ENCODE measurements around the gene RNF32. TPM values are rescaled to one million over a fixed set of nuclear protein-coding genes. Genes with fewer than 3 reads are reported as not detected.
A peak's percentile ranks its signal among the peaks of the same experiment; 100 is the strongest.

RNF32 gene
- total RNA-seq (2014; rRNA removed; shearing (Covaris generic)) = 2.2 and 2.3 TPM in 2 replicates

DNA sequence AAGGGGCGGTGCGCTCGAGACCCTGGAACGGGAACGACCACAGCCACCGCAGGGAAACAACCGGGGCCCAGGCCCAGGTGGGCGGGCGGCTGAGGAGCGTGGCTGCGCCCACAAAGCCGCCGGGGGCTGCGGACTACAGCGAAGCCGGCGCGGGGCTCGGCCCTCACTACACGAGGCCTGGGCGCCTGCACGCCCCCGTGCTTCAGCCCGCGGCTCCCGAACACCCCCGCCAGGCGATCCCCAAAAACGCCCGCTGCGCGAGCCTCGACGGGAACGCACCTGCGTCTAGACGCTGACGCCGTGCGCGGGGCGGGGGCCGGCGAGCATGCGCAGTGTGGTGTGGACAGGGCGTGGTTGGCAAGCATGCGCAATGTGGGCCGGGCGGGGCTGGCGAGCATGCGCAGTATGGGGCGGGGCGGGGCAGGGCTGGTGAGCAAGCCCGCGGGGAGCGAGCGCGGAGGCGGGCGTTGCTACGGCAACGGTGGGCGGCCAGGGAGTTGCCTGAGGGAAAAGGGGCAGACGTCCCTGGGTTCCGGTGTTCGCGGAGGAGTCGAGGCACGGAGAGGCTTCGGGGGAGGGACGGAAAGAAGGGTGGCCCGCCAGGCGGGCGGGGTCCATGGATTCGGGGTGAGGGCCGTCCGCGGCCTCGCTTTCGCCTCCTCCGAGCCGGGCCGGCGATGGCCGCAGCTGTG lies at the start of gene RNF32:
TSS of gene RNF32 (plus strand) at position 518 of the 692 bp plus-strand sequence. CDS start 3,104 bp downstream, outside the sequence.
- in situ Hi-C loops (cut with HindIII; ENCODE audit: low sequenced_read_pairs) = no loop called here
- peak; percentile 81 for DNase-seq (ENCODE audit: low spot score)

DNA sequence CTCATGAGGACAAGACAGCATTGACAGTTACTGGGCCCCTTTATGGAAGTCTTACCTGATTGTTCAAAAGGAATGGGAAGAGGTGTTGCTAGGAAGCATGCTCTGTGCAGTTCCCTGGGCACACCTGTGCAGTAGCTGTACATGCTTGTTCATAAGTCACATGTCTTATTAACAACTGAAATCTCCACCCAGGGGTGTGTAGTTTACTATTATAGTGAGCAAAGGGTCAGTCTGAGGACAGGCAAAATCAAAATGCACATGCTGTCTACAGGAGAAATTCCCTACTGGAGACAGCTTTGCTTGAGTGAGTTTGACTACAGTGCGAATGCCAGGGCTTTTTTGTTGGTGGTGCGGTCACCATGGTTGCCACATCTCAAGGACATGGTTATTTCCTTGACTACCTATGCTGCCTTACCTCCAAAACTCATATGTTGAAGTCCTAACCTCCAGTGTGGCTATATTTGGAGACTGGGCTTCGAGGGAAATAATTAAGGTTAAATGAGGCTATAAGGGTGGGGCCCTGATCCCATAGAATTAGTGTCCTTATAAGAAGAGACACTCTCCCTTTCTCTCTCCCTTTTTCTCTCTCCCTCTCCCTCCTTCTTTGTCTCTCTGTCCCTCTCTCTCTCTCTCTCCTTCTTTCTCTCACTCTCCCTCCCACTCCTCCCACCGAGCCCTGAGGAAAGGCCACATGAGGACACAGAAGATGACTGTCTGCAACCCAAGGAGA lies 48.3 kb upstream of the RNF32 start:
- DNase-seq (ENCODE audit: low spot score) = no peak
- in situ Hi-C loops (cut with HindIII; ENCODE audit: low sequenced_read_pairs) = no loop called here

DNA sequence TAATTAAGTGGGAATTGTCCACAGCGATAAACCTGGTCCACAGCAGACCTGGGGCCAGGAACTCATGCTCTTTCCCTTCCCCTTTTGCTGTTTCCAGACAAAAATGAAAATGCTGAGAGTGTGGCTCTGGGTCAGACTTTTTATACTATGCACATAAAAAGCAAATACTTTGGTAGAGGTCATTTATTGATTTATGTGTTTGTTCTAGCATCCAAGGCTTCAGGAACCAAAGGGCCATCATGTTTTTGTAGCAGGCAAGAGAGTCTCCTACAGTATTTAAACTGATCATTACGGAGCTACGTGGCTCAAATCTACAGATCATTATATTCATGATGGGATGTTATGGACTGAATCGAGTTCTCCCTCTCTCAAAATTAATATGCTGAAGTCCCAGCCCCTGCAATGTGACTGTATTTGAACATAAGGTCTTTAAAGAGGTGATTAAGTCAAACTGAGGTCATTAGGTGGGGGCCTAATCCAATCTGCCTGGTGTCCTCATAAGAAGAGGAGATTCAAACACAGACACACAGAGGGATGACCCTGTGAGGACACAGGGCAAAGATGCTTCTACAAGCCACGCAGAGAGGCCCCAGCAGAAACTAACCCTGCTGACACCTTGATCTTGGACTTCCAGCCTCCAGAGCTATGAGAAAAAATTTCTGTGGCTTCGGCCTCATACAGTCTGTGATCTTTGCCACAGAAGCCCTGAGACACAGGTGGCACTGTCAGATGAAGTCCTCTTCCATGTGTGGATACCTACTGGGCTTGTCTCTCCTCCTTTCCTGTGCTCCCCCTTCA lies 46.1 kb upstream of the RNF32 start:
- in situ Hi-C loops (cut with HindIII; ENCODE audit: low sequenced_read_pairs) = no loop called here
- DNase-seq (ENCODE audit: low spot score) = no peak

DNA sequence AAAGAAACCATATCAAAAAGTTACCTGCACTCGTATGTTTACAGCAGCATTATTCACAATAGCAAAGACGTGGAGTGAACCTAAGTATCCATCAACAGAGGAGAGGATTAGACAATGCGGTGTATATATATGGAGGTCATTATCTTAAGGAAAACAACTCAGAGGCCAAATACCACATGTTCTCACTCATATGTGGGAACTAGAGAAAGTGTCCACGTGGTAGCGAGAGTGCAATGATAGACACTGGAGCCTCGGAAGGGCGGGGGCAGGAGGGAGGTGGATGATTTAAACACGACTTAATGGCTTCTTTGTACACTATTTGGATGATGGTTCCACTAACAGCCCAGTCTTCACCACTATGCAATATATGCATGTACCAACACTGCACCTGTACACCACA lies 40.1 kb upstream of the RNF32 start:
- DNase-seq (ENCODE audit: low spot score) = no peak
- in situ Hi-C loops (cut with HindIII; ENCODE audit: low sequenced_read_pairs) = no loop called here

DNA sequence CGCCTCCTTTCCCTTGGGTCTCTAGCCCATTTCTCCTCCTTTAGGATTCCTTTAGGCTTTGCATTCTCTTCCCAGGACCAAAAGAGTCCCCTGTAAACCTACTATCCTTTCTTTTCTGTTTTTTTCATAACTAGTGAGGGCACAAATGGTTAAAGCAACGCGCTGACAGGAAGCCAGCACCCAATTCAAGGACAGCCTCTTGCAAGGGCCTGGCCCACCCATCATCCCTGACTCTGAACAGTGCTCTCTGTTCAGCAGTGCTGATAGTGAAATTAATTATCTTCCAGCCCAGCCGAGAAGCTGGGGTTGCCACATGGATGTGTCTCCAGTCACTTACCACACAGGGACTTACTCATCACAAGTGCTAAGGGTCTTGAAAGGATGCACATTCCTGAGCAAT lies 38.3 kb upstream of the RNF32 start:
- in situ Hi-C loops (cut with HindIII; ENCODE audit: low sequenced_read_pairs) = no loop called here
- no peak for DNase-seq (ENCODE audit: low spot score)

DNA sequence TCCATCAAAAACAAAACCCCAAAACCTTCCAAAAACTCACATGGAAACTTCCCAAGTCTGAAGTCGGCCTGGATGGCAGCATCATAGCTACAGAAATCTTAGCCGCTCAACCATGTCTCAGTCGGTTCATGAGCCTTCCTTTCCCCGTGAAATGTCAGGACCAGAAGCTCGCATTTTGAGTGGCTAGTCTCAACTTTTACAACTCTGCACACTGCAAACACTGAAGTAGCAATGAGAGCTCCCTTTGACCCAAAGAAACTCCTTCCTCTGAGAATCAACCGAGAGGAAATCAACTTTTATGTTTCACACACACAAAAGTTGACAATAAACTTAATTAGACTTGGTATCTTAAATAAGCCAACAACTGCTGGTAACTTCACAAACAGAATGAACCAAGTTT lies 37.6 kb upstream of the RNF32 start:
- no peak for DNase-seq (ENCODE audit: low spot score)
- in situ Hi-C loops (cut with HindIII; ENCODE audit: low sequenced_read_pairs) = no loop called here

DNA sequence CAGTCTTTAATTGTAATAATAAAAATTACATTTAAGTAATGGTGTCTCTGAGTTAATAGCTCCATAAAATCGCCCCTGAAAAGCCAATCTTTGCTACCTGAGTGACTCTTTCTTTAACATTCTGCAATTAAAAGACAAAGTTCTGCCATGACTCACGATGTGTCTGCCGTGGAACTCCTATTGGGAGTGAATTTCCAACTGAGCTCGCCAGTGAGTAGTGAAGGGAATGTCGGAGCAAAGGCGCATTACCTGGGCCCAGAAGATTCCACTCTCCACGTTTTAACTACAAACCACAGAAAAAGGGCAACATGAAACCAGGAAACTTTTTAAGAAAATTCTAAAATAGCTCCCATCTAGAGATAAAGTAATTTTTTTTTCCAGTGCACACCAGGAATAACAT lies 36.9 kb upstream of the RNF32 start:
- in situ Hi-C loops (cut with HindIII; ENCODE audit: low sequenced_read_pairs) = no loop called here
- DNase-seq (ENCODE audit: low spot score) = no peak

DNA sequence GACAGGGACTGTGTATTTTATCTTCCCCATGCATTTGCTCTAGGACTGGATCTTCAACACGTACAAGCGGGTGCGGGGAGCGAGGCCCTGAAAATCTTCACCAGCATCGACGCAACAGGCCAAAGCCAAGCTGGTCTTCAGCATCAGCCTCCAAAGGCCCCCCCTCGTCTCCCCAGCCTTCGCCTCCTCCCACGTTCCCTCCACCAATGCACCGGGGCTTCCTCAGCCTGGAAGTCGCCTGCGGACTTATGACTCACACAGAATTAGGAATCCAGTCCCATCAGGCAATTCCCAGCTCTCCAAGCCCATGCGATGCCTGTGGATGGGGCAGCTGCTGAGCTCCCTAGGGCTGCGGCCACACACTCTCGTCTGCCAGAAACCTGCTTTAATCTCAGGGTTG lies 36.3 kb upstream of the RNF32 start:
- no peak for DNase-seq (ENCODE audit: low spot score)
- in situ Hi-C loops (cut with HindIII; ENCODE audit: low sequenced_read_pairs) = no loop called here

DNA sequence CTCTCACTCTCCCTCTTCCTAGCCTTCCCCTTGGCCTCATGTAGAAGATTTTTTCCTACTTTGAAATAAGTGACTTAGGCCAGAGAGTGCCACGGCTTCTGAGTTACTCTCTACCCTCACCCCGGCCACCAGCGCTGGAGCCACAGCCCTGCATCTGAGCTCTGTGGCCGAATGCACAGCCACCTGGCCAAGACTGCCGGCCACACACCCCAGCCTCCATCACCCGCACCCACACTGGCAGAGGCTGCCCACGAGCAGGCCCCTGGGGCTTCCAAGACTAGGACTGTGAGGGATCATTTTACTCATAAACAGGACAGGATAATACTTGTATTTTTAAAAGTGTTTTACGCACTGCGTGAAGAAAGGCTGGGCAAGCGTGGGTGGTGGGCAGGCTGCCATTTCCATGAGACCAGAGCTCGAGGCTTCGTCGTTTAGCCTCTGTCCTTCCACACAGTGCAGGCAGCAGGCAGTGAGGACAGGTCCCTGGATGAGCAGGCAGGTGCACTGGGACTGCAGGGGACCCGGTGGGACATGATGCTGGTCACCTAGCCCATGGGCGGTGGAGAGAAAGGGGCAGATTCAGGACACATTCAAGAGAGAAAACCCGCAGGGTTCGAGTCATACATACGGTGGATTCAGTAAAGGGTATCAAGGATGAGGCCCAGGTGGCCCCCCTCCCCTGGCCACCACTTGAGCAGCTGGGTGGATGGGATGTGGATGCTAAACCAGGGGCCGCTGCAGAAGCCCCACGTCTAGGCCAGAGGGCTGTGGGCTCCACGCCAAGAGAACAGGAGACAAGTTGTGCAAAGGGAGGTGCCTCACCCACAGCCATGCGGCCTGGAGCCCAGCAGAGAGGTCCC lies 35.5 kb upstream of the RNF32 start:
- no peak for DNase-seq (ENCODE audit: low spot score)
- in situ Hi-C loops (cut with HindIII; ENCODE audit: low sequenced_read_pairs) = no loop called here

DNA sequence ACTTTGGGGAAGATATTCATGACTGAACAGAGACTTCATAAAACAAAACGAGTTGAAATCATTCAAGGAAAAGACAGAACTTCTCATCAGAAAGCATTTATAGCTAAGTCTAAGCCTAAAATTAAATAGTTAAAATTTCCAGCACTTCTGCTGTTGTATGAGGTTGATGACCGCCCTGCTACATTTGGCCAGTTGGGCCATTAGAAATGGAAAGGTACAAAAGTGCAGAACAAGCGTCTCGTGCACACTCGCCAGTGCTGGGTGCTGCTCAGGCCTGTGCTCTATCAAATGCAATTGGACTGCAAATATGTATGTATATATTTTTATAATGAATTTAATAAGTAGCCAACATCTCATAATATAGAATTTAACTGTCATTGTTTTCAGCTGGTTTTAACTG lies 34.4 kb upstream of the RNF32 start:
- DNase-seq (ENCODE audit: low spot score) = no peak
- in situ Hi-C loops (cut with HindIII; ENCODE audit: low sequenced_read_pairs) = no loop called here

DNA sequence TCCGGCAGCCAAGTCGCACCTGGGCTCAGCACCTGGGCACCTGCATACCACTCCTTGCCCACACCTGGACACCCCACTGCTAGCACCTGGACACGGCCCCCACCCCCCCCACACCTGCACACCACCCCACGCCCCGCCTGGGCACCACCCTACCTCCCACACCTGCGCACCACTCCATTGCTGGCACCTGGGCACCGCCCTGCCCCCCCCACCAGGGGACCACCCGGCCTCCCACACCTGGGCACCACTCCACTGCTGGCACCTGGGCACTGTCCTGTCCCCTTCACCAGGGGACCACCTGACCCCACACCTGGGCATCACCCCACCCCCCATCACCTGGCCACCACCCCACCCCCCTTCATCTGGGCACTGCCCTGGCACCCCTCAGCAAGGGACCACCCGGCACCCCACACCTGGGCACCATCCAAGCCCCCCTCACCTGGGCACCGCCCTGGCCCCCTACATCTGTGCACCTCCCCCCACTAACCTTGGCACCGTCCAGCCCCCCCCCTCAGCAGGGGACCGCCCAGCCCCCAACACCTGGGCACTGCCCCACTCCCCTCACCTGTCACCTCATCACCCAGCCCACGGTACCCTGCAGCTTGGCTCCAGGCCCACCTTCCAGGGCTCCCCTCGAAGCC lies 33.8 kb upstream of the RNF32 start:
- no peak for DNase-seq (ENCODE audit: low spot score)
- in situ Hi-C loops (cut with HindIII; ENCODE audit: low sequenced_read_pairs) = no loop called here

DNA sequence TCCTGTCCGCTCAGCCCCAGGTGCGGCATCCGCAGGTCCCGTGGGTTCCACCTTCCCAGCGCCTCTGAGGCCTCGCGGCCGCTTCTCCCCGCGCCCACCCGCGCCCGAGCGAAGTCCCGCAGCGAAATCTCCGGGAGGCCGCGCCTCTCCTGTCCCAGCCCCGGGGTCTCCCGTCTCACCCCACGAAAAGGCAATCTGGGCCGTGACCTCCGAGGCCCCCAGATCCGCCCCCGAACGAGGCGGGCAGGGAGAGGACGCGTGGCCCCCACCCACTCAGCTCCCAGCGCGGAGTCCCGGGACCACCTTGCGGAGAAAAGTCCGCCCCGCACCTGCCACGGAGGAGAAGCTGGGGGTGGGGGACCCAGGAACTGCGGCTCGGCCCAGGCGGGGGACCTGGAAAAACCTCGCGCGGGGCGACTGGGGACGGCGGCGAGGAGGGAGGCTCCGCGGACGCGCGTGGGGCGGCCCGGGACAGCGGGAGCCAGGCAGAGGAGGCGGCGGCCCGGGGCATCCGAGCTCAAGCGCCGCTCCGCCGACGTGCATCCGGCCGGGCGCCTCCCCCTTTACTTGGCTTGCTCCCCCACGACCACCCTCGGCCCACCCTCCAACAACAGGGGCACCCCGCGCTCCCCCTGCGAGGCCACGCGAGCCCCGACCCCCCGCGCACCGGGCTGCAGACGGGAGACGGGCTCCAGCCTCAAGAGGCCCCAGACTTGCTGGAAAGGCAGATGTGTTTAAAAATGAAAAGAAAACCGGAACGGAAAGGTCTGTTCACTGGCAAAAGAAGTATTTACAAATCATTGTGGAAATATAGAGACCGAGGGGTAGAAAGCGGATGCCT lies 33.0 kb upstream of the RNF32 start:
- DNase-seq (ENCODE audit: low spot score) = no peak
- in situ Hi-C loops (cut with HindIII; ENCODE audit: low sequenced_read_pairs) = no loop called here

DNA sequence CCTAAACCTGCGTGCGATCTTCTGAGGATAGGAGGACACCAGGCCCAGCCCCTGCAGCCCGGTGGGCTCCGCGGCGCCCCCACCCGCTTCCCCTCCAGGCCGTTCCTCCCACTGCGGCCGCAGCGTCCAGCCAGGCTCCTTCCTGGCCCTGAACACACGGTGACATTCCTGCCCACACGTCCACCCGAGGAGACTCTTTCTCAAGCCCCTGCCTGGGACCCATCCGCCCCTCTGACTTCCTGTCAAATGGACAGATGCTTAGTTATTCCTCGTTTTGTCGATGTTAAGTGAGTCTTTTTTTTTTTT lies 32.4 kb upstream of the RNF32 start:
- in situ Hi-C loops (cut with HindIII; ENCODE audit: low sequenced_read_pairs) = no loop called here
- no peak for DNase-seq (ENCODE audit: low spot score)

DNA sequence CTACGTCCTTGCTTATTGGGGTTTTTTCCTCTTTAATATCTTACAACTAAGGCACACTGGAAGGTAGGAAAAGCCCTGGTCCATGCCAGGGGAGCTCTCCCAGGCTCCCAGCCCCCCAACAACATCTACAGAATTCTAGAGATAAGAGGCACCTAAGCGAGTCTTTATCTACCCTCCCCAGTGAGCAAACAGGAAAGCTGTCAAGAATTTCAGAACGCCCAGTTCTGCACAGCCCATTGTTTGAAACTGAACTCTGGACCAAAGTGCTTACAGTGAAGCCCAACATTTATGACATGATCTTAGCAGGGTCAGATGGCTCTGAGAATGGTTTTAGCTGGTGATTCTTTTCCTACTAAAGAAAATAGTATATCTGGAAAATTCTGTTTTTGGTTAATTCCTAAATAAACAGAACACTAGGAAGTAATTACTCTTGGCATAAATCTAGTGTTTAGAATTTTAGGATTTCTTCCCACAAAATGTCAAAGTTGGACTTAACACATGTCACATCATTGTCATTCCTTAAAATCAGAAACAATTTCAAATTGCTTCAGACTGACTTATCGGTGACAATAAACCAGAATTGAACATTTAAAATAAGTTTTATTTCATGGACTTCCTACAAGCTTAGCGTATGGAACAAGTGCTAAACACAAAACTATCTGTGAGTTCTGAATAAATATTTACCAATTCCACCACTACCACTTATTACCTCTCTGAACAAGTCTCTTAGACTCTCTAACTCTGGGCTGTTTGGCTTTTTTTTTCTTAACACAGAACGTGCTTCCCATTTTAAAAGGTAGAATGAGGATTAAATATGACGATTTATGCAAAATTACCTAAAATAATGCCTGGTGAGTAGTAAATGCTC lies 31.3 kb upstream of the RNF32 start:
- in situ Hi-C loops (cut with HindIII; ENCODE audit: low sequenced_read_pairs) = no loop called here
- DNase-seq (ENCODE audit: low spot score) = no peak

DNA sequence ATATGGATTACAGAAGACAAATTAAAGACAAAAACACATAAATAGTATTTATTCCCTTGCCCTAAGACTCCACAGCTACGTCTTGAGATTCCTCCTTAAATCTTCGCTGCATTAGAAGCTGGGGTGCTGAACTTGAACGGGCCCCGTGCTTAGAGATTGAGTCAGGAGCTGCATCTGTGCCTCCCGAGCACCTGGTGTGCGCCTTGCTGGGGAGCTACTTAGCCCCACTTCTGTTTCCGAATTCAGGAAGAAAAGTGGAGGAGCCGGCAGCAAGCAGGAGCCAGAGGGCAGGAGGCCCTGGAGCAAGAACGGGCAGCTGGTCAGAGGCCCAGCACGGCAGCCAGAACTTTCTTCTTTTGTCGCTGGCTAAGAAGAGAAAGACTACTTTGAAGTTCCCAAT lies 30.4 kb upstream of the RNF32 start:
- no peak for DNase-seq (ENCODE audit: low spot score)
- in situ Hi-C loops (cut with HindIII; ENCODE audit: low sequenced_read_pairs) = no loop called here

DNA sequence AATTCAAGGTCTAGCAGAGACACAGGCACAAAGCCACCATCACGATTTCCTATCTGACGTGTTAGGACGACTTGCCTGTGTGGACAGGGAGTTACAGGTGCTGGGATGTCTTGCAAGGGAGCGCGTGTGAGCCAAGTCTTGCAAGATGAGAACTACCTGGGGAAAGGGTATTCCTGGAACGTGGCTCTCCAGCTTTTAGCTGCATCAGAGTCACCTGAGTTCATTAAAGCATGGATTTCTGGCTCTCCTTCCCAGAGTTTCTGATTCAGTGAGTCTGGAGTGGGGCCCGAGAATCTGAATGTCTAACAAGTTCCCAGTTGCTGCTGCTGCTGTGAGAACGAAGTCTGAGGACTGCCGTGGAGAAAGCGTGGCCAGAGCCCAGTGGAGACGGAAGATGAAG lies 30.0 kb upstream of the RNF32 start:
- in situ Hi-C loops (cut with HindIII; ENCODE audit: low sequenced_read_pairs) = no loop called here
- DNase-seq (ENCODE audit: low spot score) = no peak

Data from G401 (cell line).